CD14-positive monocyte (primary cell): ENCODE measurements around the gene WDR64. TPM values are rescaled to one million over a fixed set of nuclear protein-coding genes. Genes with fewer than 3 reads are reported as not detected.
"Not testable (repeated sequence)": the region's sequence is repeated elsewhere in the genome, so short reads cannot be mapped to it uniquely, and the experiment has no call there.

Experiments
- DNase-seq, 3 donors: peaks; one replicate each; pipeline ENCODE4 v3.0.0-alpha.2; 2011 to 2022
- H2AFZ ChIP-seq: 2 replicates; pipeline ENCODE4 v1.6.0; 2012; ENCODE audit warnings: mild to moderate bottlenecking, low read depth, low read length, inconsistent platforms; ENCODE audit not compliant: insufficient read depth, poor library complexity, severe bottlenecking
- H3K27ac ChIP-seq, 2 donors: 1 replicate in 1 of 2; 2 replicates in 1 of 2; pipeline ENCODE4 v1.5.1; 2012 to 2013; ENCODE audit warnings: low read length in 2 of 2, control low read depth in 1 of 2, inconsistent platforms in 1 of 2, low read depth in 1 of 2, mild to moderate bottlenecking in 1 of 2
- H3K27me3 ChIP-seq, 2 donors: one replicate each; pipeline versions ENCODE4 v1.6.0 to v1.6.1; 2011 to 2013; ENCODE audit warnings: low read length in 2 of 2; ENCODE audit not compliant: control insufficient read depth in 2 of 2, insufficient read depth in 2 of 2
- H3K36me3 ChIP-seq, 2 donors: replicated peaks in 1 of 2; 1 replicate in 1 of 2; 2 replicates in 1 of 2; pipeline versions ENCODE4 v1.5.1 to v1.6.1; 2012 to 2013; ENCODE audit warnings: low read length in 2 of 2, control low read depth in 1 of 2, inconsistent platforms in 1 of 2, mild to moderate bottlenecking in 1 of 2; ENCODE audit not compliant: insufficient read depth in 2 of 2, control insufficient read depth in 1 of 2
- H3K4me1 ChIP-seq, 2 donors: 1 replicate in 1 of 2; 2 replicates in 1 of 2; pipeline versions ENCODE4 v1.5.1 to v1.6.1; 2012 to 2013; ENCODE audit warnings: low read length in 2 of 2, control low read depth in 1 of 2, inconsistent platforms in 1 of 2, mild to moderate bottlenecking in 1 of 2, moderate library complexity in 1 of 2; ENCODE audit not compliant: insufficient read depth in 2 of 2, control insufficient read depth in 1 of 2
- H3K4me2 ChIP-seq: replicated peaks from 2 replicates; pipeline ENCODE3; 2012; ENCODE audit warnings: low read length, moderate library complexity, mild to moderate bottlenecking; ENCODE audit not compliant: poor library complexity, severe bottlenecking; ENCODE audit errors: extremely low read depth
- H3K4me3 ChIP-seq, 3 experiments: fragments of 200-600 bp in 1 of 3; sonication (generic) in 1 of 3; replicated peaks in 1 of 3; 1 replicate in 2 of 3; 2 replicates in 1 of 3; pipeline ENCODE4 v1.5.1; 2011 to 2013; ENCODE audit warnings: low read length in 3 of 3, mild to moderate bottlenecking in 3 of 3, control low read depth in 2 of 3, low read depth in 2 of 3, inconsistent platforms in 1 of 3, moderate library complexity in 1 of 3
- H3K79me2 ChIP-seq: 2 replicates; pipeline ENCODE4 v1.6.0; 2012; ENCODE audit warnings: mild to moderate bottlenecking, control low read depth, inconsistent platforms, low read length, moderate library complexity; ENCODE audit not compliant: insufficient read depth
- H3K9ac ChIP-seq: 2 replicates; pipeline ENCODE4 v1.6.0; 2017; ENCODE audit warnings: low read length, mild to moderate bottlenecking; ENCODE audit not compliant: insufficient read depth, poor library complexity, severe bottlenecking
- H3K9me3 ChIP-seq, 2 donors: replicated peaks in 1 of 2; 1 replicate in 1 of 2; 2 replicates in 1 of 2; pipeline versions ENCODE4 v1.5.1 to v1.6.1; 2012 to 2013; ENCODE audit warnings: low read length in 2 of 2, control low read depth in 1 of 2; ENCODE audit not compliant: control insufficient read depth in 1 of 2, insufficient read depth in 1 of 2
- H4K20me1 ChIP-seq: 2 replicates; pipeline ENCODE4 v1.6.0; 2012; ENCODE audit warnings: mild to moderate bottlenecking, low read length, control low read depth, moderate library complexity; ENCODE audit not compliant: insufficient read depth
- H3K27ac Mint-ChIP-seq, 7 donors: one replicate each; pipeline ENCODE4 v1.8.0; 2020; ENCODE audit warnings: mild to moderate bottlenecking in 7 of 7, mixed read lengths in 7 of 7, moderate library complexity in 6 of 7, inconsistent platforms in 2 of 7
- H3K27me3 Mint-ChIP-seq, 3 donors: one replicate each; pipeline ENCODE4 v1.8.0; 2021 to 2022; ENCODE audit warnings: low read depth in 3 of 3, mild to moderate bottlenecking in 3 of 3, mixed read lengths in 3 of 3, moderate library complexity in 3 of 3, inconsistent platforms in 1 of 3
- H3K36me3 Mint-ChIP-seq, 2 donors: one replicate each; pipeline ENCODE4 v1.8.0; 2020; ENCODE audit warnings: mixed read lengths in 2 of 2, inconsistent platforms in 1 of 2, mild to moderate bottlenecking in 1 of 2
- H3K4me1 Mint-ChIP-seq: one replicate; pipeline ENCODE4 v1.8.0; 2020; ENCODE audit warnings: mild to moderate bottlenecking, mixed read lengths
- H3K4me3 Mint-ChIP-seq, 2 donors: one replicate each; pipeline ENCODE4 v1.8.0; 2020; ENCODE audit warnings: mild to moderate bottlenecking in 2 of 2, mixed read lengths in 2 of 2, moderate library complexity in 1 of 2
- H3K9me3 Mint-ChIP-seq, 7 donors: one replicate each; pipeline ENCODE4 v1.8.0; 2020 to 2022; ENCODE audit warnings: mixed read lengths in 7 of 7, mild to moderate bottlenecking in 6 of 7, moderate library complexity in 6 of 7, inconsistent platforms in 2 of 7
- WGBS: methylation state at CpG from one replicate; pipeline ENCODE4 v1.1.5; 2013; ENCODE audit warnings: missing lambda C conversion rate; ENCODE audit not compliant: insufficient coverage; 5-methylcytosine and 5-hydroxymethylcytosine counted together
- intact Hi-C, 2 donors: fragments of 100-400 bp; cut with micrococcal nuclease; formaldehyde crosslinking; loops; one replicate each; pipeline versions ENCODE4 v1.15.0 to v1.15.1; 2023
- polyA plus RNA-seq, 3 donors: library from polyadenylated mRNA; depleted of rRNA in 1 of 3; unstranded in 2 of 3; stranded (reverse) in 1 of 3; fragments of 300-500 nt in 2 of 3; fragments of >200 nt in 1 of 3; fragmentation: Illumina TruSeq in 2 of 3; gene quantifications; 1 replicate in 2 of 3; 2 replicates in 1 of 3; pipeline ENCODE4 v1.2.3, GENCODE V29; 2012 to 2021
- TF ChIP-seq, protein P1 (sequence below): fragments of 200-600 bp; IDR thresholded peaks from one replicate; pipeline ENCODE4 v1.8.0; 2022; ENCODE audit warnings: antibody characterized with exemption, mild to moderate bottlenecking

WDR64 gene
- polyA plus RNA-seq, 3 donors, result not detected

DNA sequence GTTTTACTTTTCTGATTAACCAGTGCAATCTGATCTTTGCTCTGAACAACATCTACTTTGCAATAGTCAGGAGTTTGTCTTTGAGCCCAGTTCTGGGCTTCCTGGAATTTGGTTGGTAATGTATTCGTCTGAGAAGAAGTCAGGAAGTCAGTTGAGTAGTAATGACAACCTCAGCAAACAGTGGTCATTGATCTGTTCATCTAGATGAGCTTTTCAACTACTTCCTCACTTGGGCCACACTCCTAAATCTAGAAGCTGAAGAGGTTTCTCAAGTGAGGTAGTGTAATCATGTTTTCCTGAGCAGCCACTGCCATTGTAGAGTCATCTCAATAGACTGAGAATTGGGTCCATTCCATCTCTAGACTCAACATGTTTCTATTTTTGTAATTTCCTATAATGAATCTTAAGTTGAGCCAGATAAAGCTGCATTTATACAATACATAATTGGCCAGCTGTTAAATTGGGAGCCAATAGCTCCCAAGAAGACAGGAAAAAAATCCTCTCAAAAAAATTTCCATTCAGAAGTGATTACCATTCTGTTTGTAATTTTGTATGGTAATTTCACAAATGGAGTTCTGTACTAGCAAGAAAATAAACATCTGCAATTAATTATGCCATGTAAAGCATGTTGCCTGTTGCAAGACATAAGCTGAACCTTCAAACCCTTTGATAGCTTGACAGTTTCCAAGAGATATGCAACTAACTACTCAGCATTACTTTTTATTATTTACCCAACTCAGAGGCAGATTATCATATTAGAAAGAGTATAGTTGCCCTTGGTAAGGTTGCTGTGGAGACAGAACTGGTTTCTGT, 49.6 kb downstream of the WDR64 start:
- DNase-seq, result no peak
- H3K9ac ChIP-seq, result no peak overlapping the region
- no peaks in the 10 kb centered on the region for H4K20me1 ChIP-seq
- no peak overlapping the region for H3K4me3 ChIP-seq
- H3K27ac ChIP-seq, result no peak overlapping the region
- WGBS, result no CpG with 5 or more reads among the region's 1 CpG
- no peak overlapping the region for H2AFZ ChIP-seq
- H3K79me2 ChIP-seq, result no peaks in the 10 kb centered on the region
- no peaks in the 10 kb centered on the region for H3K36me3 ChIP-seq
- H3K4me1 ChIP-seq, result no peaks in the 10 kb centered on the region
- Mint-ChIP-seq H3K27ac (no peak overlapping the region), H3K27me3 (peaks cover 0 to 1% (median 0%) of the 10 kb centered on the region in 3 donors), H3K36me3 (no peaks in the 10 kb centered on the region), H3K4me1 (no peaks in the 10 kb centered on the region), H3K9me3 (peaks cover 4 to 24% (median 15%) of the 10 kb centered on the region in 7 donors), H3K4me3 (no peak overlapping the region)
- peaks cover 6 to 13% of the 10 kb centered on the region in 2 donors for H3K9me3 ChIP-seq
- H3K27me3 ChIP-seq, result no peaks in the 10 kb centered on the region
- H3K4me2 ChIP-seq, result no peak overlapping the region
- intact Hi-C loops, result no loop called here
- TF ChIP-seq, protein P1, sequence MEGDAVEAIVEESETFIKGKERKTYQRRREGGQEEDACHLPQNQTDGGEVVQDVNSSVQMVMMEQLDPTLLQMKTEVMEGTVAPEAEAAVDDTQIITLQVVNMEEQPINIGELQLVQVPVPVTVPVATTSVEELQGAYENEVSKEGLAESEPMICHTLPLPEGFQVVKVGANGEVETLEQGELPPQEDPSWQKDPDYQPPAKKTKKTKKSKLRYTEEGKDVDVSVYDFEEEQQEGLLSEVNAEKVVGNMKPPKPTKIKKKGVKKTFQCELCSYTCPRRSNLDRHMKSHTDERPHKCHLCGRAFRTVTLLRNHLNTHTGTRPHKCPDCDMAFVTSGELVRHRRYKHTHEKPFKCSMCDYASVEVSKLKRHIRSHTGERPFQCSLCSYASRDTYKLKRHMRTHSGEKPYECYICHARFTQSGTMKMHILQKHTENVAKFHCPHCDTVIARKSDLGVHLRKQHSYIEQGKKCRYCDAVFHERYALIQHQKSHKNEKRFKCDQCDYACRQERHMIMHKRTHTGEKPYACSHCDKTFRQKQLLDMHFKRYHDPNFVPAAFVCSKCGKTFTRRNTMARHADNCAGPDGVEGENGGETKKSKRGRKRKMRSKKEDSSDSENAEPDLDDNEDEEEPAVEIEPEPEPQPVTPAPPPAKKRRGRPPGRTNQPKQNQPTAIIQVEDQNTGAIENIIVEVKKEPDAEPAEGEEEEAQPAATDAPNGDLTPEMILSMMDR, result no peak

DNA sequence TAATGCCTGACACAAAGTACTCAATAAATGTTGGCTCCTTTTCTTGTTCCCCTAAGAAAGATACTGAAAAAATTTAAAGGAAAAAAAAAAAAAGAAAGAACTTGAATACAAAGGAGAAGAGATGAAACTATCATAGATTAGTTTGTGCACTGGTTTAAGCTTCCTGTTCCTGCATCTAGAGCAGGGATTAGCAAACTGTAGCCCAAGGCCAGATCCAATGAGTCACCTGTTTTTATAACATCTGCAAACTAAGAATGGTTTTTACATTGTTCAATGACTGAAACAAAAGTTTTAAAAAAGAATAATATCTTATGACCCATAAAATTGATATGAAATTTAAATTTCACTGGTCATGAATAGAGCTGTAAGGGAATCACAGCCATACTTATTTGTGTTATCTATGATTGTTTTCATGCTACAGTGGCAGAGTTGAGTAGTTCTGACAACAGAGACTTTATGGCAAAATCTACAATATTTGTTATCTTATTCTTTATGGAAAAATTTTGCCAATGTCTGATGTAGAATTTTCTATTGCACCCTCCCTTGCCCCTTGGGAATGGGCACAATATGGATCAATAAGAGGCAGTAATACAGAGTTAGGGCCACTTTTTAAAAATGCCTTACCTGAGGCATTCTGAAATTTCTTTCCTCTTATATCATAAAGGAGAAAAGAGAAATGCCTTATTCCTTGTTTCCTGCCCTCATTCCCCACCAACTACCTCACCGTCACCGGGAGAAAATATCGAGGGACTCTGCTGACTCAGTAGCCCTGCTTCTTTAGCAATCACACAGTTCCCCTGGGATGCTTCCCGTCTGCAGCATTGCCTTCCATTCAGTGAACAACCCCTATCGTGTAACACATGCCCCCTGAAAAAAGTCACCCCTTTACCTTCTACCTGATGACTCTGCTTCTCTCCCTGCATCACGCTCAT, 50.6 kb downstream of the WDR64 start:
- H3K27ac Mint-ChIP-seq, result no peak overlapping the region
- no peak overlapping the region for H3K4me3 Mint-ChIP-seq
- Histone ChIP-seq H2AFZ (no peak overlapping the region), H3K9ac (no peak overlapping the region), H3K79me2 (no peaks in the 10 kb centered on the region), H3K9me3 (peaks cover 6 to 13% of the 10 kb centered on the region in 2 donors), H3K4me3 (no peak overlapping the region), H3K4me1 (no peaks in the 10 kb centered on the region), H3K36me3 (no peaks in the 10 kb centered on the region), H4K20me1 (no peaks in the 10 kb centered on the region), H3K27ac (no peak overlapping the region), H3K27me3 (no peaks in the 10 kb centered on the region), H3K4me2 (no peak overlapping the region)
- intact Hi-C loops, result no loop called here
- TF ChIP-seq, protein P1, result no peak
- WGBS, result no CpG with 5 or more reads among the region's 6 CpGs
- H3K4me1 Mint-ChIP-seq, result no peaks in the 10 kb centered on the region
- DNase-seq, result no peak
- peaks cover 0 to 1% (median 0%) of the 10 kb centered on the region in 3 donors for H3K27me3 Mint-ChIP-seq
- no peaks in the 10 kb centered on the region for H3K36me3 Mint-ChIP-seq
- H3K9me3 Mint-ChIP-seq, result peaks cover 4 to 24% (median 15%) of the 10 kb centered on the region in 7 donors

DNA sequence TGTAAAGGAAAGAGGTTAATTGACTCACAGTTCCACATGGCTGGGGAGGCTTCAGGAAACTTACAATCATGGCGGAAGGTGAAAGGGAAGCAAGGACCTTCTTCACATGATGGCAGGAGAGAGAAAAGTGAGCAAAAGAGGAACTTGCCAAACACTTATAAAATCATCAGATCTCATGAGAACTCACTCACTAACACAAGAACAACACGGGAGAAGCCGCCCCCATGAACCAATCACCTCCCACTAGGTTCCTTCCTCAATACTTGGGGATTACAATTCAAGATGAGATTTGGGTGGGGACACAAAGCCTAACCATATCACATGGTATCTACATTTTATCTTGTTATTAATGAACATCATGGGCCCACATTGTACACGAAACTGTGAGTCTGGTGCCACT, 51.7 kb downstream of the WDR64 start:
- H3K4me3 ChIP-seq, H3K4me2 ChIP-seq, H2AFZ ChIP-seq, H3K79me2 ChIP-seq, H3K36me3 ChIP-seq, H3K27me3 ChIP-seq, DNase-seq, H3K27ac Mint-ChIP-seq, H3K27ac ChIP-seq, H3K9ac ChIP-seq, H3K4me1 ChIP-seq, H4K20me1 ChIP-seq, H3K36me3 Mint-ChIP-seq, H3K4me1 Mint-ChIP-seq, H3K27me3 Mint-ChIP-seq, H3K4me3 Mint-ChIP-seq, intact Hi-C loops: not testable (repeated sequence)
- peaks cover 4 to 24% (median 15%) of the 10 kb centered on the region in 7 donors for H3K9me3 Mint-ChIP-seq
- H3K9me3 ChIP-seq, result peaks cover 6 to 13% of the 10 kb centered on the region in 2 donors
- no CpG with 5 or more reads among the region's 4 CpGs for whole genome bisulfite sequencing
